ENCODE data around the gene SLC19A1.

DNA sequence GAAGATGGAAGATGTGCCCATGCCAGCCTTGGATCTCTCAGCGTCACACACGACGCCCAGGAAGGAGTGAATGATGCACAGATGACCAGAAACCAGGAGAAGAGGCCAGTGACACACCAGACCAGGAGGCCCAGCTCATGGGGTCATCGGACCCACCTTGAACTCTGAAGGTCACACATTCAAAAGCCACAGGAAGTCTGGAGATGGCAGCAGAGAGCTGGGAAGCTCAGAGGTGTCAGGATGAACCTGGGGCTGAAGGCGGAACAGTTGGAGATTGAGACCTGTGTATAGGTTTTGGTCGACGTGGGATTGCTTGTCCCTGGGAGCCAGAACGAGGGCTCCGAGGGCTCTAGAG is 43.6 kb downstream of the SLC19A1 start:
- TF ChIP-seq, protein P1, sequence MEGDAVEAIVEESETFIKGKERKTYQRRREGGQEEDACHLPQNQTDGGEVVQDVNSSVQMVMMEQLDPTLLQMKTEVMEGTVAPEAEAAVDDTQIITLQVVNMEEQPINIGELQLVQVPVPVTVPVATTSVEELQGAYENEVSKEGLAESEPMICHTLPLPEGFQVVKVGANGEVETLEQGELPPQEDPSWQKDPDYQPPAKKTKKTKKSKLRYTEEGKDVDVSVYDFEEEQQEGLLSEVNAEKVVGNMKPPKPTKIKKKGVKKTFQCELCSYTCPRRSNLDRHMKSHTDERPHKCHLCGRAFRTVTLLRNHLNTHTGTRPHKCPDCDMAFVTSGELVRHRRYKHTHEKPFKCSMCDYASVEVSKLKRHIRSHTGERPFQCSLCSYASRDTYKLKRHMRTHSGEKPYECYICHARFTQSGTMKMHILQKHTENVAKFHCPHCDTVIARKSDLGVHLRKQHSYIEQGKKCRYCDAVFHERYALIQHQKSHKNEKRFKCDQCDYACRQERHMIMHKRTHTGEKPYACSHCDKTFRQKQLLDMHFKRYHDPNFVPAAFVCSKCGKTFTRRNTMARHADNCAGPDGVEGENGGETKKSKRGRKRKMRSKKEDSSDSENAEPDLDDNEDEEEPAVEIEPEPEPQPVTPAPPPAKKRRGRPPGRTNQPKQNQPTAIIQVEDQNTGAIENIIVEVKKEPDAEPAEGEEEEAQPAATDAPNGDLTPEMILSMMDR (IDR thresholded peaks at IDR 0.05), result no peak
- TF ChIP-seq POLR2A (IDR thresholded peaks at IDR 0.05), result no peak
- no peak for TF ChIP-seq POLR2AphosphoS5 (IDR thresholded peaks at IDR 0.05)
- TF ChIP-seq EP300 (IDR thresholded peaks at IDR 0.05), result no peak
